HG03439 (cell line): ENCODE measurements around the gene UROD.

Experiments used
- ATAC-seq: cut with Tn5 transposase; IDR thresholded peaks from one replicate; pipeline ENCODE4 v1.9.1; 2021; ENCODE audit warnings: mild to moderate bottlenecking, moderate library complexity; ENCODE audit not compliant: unreplicated experiment

Gene UROD

GRCh38 chr1:45008076-45008475 lies 4.0 kb upstream of the UROD start:
- ATAC-seq: no peak

DNA sequence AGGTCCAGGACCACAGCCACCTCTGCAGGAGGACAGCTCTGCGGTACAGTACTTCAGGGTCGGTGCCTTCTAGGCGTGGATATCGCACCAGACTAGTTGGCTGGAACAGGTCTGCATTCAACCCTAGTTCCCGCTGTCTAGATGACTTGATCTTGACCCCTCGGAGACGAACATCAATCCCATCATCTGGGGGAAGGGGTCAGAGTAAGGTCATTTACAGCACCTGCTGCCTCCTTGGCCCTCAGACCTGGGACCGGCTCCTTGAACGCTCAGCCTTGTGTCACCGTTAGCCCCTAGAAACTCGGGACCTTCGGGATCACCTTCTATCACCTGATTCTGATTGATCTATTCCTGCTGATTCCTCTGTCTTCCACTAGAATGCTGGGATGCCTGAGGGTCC lies 3.5 kb upstream of the UROD start:
- ATAC-seq: no peak

DNA sequence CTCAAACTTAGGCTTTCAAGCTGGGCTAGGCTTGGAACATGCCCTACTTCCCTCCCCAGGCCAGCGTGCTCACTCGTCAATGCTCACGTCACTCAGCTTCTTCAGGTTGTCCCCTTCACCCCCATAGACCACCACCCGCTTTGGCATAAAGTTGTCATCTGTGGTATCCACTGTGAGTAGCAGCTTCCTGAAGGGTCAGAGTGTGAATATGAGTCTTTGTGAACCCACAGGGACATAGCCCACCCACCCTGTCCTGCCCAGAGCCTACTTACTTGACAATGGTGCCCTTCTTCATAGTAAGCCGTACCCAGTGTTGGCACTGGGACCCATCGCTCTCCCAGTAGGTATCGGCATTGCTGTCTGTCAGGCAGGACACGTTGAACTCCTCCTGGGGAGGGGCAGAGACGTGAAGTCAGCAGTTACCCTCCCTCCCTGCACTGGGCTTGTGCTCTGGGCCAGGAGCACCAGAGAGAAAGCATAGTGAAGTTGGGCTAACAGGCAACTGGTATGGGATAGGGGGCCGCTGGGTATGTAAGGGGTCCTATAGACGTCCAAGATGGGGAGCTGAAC lies 2.7 kb upstream of the UROD start:
- no peak for ATAC-seq

DNA sequence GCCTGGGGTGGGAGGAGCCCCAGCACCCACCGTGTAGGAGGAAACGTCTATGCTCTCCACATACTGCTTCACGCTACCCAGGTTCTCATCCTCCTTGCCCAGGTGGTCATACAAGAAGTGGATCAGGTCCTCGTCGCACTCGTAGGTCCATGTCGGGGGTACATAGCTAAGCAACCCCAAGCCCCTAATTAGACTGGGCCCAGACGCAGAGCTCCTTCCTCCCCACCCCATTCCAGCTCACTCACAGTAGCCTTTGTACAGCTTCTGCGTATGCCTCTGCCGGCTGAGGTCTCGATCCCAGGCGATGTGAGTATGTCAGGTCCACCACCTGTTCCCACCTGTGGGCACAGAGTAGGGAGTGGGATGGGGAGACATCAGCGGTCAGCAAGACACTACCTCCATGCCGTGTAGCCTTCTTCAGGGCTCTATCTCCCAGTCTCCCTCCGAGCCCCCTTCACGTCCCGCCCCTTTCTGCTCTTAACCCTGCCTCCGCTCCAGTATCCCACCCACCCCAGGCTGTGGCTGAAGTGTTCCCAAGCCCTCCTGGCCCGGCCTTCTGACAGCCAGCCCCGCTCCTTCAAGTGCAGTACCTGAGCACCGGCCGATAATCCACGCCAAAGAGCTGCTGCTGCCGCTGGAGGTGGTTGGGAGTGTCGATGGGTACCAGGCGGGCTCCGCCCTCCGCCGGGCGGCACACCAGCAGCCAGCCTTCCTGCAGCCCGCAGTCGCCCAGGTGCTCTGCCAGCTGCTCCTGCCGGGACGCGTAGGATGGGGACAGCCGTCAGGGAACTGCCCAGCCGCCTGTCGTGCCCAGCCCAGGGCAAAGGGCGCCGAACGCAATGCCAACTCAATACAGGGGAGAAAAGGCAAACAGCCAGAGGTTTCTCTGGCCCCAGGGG lies 1.8 kb upstream of the UROD start:
- no peak for ATAC-seq

GRCh38 chr1:45010855-45011811 lies 921 bp upstream of the UROD start, which contains the start of gene HECTD3:
HECTD3 (minus strand) TSS chr1:45011324; CDS start chr1:45011257, 67 bp downstream.
- ATAC-seq: peak; percentile 62

DNA sequence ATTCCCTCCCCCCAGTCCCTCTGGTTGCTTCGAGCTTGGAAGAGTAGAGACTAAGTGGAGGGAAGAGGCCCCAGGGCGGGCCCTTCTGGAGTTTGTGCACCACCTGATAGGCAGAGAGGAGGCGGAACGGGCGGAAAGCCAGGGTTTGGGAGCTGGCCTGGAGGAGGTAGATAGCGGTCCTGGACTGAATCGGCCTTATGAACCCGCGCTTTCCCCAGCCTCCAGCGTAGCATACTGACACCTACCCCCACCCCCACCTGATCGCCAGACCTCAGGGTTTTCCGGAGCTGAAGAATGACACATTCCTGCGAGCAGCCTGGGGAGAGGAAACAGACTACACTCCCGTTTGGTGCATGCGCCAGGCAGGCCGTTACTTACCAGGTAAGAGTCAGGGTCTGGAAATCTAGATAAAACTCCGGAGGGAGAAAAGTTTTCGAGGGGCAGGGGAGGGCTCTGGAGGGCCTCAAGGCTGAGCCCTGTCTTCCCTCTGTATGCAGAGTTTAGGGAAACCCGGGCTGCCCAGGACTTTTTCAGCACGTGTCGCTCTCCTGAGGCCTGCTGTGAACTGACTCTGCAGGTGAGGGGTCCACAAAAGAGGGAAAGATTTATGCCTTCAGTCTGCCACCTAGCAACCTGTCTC lies 705 bp downstream of the UROD start:
- no peak for ATAC-seq

DNA sequence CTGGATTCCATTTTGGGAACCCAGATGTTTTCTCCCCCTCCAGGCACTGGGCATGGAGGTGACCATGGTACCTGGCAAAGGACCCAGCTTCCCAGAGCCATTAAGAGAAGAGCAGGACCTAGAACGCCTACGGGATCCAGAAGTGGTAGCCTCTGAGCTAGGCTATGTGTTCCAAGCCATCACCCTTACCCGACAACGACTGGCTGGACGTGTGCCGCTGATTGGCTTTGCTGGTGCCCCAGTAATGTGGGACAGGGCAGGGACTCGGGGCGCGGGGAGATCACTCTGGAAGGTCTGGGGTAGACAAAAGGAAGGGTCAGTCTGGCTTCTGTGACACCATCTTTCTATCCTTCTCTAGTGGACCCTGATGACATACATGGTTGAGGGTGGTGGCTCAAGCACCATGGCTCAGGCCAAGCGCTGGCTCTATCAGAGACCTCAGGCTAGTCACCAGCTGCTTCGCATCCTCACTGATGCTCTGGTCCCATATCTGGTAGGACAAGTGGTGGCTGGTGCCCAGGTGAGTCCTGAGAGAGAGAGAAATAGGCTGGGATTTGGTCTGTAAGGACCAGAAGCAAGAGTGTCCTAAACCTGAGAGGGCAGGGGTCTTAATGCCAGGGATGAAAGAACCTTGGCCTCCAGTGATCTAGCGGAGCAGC lies 1.6 kb downstream of the UROD start:
- ATAC-seq: no peak

- no peak for ATAC-seq
Measured at GRCh38 chr1:45014321-45015028, 2.4 kb downstream of the UROD start.

- ATAC-seq: no peak
Measured at GRCh38 chr1:45015683-45016082, 3.6 kb downstream of the UROD start.

DNA sequence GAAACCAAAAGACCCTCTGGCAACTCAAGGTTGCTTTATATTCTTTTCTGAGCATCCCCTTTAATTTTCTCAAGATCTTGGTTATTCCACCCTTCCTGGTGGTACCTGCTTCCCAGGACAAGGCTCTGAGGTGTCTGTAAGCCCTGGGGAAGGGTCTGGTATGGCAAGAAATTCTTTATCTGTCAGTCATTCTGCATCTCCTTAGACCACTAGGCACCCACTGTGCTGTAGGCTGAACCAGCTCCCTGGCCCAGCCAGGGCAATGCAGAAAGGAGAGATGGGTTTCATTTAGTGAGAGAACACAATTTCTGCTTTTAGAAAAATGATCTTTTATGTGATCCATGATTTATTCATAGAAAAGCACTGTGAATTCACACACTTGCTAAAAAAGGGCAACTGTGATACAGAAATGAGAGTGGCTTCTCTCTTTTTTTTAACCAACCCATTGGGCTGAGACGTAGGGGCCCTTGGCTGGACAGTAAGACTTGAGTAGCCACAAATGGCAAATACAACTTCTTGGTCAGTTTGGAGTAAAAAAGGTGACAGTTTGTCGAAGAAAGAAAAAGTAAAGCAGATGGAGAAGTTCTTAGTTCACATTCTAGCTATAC lies 4.1 kb downstream of the UROD start:
- no peak for ATAC-seq

- no peak for ATAC-seq
Measured at GRCh38 chr1:45016767-45017166, 4.7 kb downstream of the UROD start.

DNA sequence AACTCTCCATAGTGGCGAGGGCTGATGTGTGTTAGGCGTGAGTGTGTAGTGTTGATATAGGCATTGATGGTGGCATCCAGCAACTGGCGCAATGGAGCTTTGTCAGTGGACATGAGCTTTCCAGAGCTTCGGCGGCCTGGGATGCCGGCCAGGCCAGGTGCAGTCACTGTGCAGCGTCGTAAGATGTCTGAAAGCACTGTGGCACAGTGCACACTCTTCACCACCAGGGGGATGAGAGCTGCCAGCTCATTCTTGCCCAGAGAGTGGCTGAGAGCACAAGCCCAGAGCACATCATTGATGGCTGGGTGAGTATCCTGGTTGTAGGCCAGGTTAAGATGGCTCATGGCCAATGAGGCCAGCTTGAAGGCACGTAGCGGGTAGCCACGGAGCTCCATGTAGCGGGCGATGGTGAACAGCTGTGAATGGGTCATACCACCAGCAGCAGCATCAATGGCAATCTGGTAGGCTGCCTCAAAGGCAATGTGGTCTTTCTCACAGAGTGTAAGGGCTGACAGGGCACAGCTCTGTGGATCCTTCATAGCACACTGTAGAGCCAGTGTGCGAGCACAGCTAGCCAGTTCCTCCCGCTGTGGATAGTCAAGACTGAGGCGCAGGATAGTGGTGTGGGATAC lies 6.7 kb downstream of the UROD start:
- no peak for ATAC-seq

DNA sequence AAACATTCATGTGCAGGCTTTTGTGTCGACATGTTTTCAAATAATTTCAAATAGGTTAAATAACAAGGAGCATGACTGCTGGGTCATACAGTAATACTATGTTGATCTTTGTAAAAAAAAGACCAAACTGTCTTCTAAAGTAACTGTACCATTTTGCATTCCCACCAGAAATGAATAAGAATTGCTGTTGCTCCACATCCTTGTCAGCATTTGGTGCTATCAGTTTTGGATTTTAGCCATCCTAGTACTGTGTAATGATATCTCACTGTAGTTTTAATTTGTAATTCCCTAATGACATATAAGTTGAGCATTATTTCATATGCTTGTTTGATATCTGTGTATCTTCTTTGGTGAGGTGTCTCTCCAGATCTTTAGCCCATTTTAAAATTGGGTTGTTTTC lies 11.6 kb downstream of the UROD start:
- ATAC-seq: no peak

DNA sequence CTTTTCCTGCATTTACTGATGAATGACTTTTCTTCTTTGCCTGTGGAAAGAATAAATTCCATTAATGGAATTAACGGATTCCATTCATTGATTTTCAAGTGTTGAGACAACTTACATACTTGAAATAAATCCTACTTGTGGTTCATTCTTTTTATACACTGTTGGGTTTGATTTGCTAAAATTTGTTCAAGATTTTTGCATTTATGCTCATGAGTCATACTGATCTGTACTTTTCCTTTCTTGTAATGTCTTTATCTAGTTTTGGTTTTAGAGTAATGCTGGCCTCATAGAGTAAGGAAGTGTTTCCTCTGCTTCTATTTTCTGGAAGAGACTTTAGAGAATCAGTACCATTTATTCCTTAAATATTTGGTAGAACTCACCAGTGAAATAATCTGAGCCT lies 14.4 kb downstream of the UROD start:
- no peak for ATAC-seq

GRCh38 chr1:45032837-45033236 lies 20.8 kb downstream of the UROD start:
- no peak for ATAC-seq

- ATAC-seq: no peak
Measured at GRCh38 chr1:45033356-45033755, 21.3 kb downstream of the UROD start.

- no peak for ATAC-seq
Measured at GRCh38 chr1:45035631-45036301, 23.7 kb downstream of the UROD start.

DNA sequence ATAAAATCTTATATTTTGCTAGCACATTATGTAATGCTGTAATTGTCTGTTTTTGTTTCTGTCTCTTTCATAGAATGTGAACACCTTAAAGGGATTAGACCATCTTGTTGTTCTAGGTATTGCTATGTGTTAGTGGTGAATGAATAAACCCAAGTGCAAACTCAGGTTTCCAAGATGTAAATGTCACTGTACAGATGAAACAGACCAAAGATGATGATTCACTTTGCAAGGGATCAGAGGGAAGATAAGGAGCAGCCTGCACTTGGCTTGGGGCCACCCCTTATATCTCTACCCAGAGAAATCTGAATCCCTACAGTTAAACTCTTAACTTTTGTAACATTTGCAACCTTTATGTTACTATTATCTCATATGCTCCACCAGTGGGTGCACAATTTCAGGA lies 25.4 kb downstream of the UROD start:
- ATAC-seq: no peak
